Stimulated activated naive CD4-positive, alpha-beta T cell (primary cell): ENCODE data around the gene KRT222.

Experiments
- DNase-seq, 6 experiments: peaks; one replicate each; lab custom pipeline; 2025; lab: John Stamatoyannopoulos, UW

The KRT222 gene

DNA sequence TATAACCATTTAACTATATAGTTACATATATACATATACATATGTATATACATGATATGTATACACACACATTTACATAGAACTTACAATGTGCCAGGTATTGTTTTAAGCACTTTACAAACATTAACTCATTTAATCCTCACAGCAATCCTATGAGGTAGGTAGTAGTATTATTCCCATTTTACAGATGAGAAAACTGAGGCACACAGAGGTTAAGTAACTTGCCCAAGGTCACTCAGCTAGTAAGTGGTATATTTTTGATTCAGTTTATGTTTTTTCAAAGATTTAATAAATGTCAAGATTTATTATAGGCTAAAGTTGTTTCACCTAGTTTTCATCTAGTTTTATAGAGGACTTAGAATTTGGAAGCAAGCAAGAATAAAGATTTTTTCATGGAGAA, 6.6 kb downstream of the KRT222 start:
- DNase-seq: no peak

DNA sequence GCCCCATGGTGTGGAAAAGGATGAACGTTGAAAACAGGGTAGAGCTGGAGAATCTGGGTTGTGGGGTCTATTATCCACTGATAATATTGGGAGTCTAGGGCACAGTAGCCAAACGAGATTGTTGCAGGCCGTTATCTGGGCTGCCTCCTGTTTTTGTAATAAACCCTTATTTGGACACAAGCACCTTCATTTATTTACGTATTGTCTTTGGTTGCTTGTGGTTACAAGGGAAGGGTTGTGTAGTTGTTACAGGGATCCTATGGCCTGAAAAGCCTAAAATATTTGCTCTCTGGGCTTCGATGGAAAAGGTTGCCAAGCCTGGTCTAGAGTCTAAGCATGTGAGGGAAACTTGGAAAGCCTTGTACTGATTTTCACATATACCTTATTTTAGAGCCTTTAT, 13.0 kb downstream of the KRT222 start:
- DNase-seq: no peak

DNA sequence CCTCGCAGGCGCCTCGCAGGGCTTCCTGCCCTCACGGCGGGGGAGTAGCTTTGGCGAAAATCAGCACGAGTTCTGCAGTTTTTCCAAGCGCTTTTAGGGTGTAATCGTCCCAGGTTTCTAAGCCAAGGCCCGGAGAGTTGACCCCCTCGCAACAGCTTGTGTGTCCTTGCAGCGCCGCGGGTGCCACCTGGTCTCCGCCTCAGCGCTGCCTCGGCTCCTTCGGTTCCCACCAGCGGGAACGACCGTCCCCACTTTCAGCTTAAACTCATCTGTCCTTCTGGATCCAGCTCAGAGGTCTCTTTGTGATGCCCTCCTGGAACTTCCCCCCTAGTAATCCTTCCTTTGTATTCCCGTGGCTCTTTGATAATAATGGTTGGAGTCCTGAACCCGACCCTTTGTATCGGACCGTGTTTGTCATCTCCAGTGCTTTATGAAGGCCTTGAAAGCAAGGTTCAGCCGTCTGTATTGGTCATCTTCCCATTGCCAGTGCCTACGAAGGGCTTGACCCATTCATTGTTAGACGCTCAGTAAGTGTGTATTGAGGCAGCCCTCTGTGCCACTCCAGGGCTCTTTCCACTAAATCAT, 16.5 kb downstream of the KRT222 start:
- DNase-seq: peak in 1 of 6 experiments; percentile 39

DNA sequence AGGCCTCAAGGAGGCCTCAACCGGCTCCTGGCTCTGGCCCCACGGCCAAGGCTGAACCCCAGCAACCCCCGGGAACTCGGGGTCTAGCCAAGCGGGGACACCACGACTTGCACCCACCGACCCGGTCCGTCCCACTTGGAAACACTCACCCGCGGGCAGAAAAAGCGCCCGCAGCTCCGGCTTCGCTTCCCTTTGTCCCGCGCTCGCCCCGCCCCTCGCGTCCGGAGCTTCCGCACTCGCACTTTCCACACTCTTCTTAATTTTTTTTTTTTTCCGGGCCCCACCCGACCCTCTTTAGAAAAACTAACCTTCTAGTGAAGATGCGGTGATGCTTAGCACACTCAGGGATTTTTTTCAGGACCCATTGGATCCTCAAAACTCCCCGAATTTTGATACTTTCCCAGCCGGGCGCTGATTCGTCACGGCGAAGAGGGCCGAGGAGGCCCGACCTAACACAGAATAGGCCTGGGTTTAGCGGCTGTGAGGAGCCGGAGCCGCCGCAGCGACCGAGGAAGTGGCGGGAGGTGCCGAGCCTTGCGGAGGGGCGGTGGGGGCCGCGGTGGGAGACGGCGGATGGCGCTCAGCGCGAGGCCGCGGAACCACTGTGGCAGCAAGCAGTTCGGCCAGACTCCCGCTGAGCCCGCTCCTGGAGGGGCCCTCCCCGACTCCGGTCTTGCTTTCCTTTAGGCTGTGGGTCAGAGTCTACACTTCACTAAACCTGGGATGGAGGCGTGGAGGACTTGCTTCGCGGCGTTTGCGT, 17.2 kb downstream of the KRT222 start, which contains the start of gene SMARCE1:
Gene SMARCE1, minus strand, starts transcription at position 195 of the 760 bp plus-strand sequence. CDS start 2,016 bp downstream, outside the sequence.
- peak; percentile 56 to 89 (median 70) for DNase-seq

DNA sequence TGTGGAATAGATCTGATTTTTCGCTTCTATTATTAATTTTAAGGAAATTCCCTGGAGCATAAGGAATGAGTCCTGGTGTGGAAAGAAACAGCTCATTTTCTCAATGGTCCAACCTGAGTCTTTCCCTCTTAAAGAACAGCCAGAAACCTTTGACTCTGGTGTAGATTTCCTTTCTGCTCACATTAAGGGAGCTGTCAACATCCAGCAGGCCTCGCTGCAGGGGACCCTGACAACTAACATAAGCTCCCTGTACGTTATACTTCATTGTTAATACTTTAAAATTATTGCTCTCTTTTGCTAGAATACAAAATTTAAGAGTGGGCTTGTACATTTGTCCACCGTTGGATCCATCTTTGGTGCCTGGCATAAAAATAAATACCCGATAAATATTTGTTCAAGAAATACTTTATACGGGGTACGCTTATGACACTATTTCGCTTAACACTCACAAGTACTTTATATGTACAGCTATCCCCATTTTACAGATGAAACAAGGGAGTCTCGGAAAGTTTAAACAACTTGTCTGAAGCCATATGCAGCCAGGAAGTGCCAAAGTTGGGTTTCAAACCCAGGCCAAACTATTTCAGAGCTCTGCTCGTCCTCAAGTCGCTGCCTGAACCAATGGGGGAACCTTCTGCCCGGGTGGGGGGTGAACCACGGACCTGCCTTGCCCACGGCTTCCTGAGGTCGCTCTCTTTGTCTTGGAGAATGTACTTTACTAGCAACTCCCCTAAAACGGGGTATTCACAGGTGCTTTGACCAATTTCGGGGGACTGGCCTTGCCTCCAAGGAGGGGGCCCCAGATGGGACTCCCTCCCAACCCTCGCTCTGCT, 18.0 kb downstream of the KRT222 start:
- DNase-seq: peak in 2 of 6 experiments; percentile 16 to 40

DNA sequence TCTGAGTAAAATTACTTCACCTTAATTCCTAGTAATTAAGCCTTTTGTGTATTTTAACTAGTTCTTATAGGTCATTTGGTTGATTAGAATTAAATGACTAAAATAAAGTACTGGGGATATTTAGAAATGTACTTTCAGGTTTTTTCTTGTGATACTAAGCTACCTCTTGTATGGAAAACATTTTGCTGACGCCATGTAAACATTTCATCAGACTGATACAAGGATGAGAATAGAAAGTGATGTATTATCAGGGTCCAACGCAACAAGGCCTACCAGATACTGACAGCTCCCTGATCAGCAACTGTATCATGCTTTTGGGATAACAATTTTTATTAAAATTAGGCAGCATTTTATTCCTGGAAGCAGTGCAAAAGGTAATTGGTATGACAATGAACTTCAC, 19.0 kb downstream of the KRT222 start:
- DNase-seq: no peak

DNA sequence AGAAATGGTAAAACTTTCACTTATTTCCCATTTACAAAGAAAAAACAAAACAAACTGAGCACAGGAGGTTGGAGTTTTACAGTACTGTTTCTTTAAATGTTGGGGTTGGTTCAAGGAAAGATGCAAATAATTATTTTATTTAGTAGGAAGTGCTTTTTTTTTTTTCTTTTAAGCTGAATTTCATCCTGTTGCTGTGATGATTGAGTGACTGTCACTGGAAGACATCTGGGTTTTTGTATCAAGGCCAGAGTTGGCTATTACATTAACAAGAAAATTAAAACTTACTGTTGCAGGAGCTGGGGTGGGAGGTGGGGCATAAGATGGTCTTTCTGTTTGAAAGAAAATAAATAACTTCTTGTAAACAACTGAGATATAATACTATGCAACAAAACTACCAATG, 19.7 kb downstream of the KRT222 start:
- no peak for DNase-seq

DNA sequence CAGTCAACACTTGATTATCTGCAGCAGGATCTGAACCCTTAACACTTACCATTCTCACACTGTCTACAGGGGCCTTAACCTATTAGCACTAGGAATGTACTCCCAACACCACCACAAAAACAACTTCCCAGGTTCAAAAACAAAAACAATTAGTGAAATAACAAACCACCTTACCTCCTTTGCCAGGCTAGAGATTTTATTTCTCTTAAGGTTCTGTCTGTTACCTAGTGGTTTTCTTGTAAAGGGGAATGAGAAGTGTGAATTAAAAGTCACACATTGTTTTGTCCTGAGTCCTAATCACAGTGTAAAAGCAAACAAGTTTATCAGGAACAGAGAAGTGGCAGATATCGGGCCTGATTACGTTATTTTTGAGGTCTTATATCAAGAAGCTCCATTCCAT, 27.0 kb downstream of the KRT222 start:
- no peak for DNase-seq

DNA sequence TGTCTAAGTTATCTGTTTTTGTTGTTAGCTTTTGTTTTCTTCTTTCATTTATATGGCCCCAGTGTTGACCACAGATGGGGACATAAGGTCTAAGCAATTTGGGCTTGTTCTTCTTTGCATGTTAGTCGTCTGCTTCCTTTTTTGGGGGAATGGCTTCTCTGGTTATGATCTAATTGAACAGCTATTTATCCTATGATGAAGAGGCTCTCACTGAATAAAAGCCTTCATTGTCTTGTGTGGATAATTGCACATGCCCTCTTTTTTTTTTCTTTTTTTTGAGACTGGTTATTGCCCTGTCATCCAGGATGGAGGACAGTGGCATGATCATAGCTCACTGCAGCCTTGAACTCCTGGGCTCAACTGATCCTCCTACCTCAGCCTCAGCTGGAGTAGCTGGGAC, 31.1 kb downstream of the KRT222 start:
- DNase-seq: no peak

DNA sequence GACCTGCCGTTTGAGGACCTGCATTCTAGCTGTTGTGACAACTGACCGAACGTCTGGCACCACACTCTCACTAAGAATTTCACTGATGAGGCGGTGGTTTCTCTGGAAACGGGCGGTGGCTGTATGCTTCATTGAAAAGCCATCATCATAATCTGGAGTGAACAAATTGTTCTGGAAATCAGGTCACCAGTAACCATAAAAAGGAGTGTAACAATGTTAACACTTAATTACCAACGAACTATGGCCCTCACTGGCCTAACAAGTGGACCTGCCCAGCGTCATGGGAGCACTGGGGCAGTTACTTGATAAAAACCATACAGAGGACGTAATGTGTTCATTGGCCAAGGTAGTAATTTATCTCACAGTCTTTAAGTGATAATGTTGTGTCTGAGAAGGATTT, 32.8 kb downstream of the KRT222 start:
- no peak for DNase-seq

DNA sequence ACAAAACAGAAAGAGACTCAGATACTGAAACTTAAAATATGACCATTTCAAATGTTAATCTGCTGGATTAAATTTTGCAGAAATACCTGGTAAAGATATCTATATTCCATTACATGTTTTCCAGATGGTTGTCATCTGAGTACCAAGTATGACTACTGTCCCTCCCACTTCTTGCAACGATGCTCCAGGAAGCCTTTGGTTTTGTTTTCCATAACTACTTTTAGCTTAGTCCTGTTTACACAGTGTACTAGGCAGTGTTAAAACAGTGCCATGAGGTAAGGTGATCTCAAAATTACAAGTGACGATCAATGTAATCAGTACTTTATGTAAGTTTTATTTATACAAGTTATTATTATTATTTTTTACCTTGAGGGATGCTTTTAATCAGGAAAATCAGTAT, 35.1 kb downstream of the KRT222 start:
- no peak for DNase-seq

DNA sequence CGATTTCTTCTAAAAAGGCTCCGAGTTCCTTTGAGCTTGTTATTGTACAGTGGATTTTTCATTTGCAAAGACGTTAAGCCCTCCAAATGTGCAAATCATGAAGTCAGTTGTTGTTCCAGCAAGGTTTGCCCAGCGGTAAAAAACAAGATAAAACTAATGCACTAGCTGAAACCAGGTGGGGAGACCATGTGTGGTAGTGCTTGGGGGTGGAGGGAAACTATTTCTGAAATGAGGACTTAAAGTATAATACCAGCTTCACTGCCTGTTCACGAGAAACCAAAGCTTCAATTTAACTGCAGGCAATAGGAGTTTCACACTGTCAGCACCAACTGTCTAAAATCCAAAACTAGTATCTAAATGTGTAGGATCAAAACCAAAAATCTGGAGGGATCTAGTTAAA, 39.7 kb downstream of the KRT222 start:
- DNase-seq: no peak

DNA sequence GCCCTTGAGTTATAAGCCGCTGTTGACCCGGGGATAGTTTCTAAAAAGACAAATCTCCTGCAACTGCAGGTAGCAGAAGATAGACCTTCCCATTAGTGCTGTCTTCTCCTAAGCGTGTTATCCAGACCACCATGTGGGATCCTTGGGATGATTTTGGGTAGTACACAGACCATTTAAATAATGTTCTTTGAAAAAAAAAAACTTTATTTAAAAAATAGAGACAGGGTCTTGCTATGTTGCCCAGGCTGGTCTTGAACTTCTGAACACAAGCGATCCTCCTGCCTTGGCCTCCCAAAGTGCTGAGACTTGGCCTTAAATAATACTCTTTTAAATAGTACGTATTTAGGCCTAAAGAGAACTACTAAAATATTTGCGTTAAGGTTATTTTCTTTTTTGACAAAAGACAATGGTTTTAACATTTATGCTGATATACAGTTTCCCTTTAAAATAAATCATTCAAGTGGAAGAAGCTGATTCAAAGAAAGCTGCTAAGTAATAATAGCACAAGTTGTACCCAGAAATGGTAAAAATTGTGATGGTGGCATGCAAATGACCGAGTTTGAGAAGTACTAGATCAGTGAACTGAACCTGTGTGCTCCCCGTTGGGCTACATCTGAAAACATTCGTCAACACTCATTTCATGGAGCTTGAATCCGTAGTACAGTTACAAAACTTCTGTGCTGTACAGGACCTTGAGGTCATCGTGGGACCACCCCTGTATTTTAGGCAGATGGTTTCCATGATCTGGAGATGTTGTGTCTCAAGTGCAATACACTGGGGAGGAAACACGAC, 41.4 kb downstream of the KRT222 start:
- DNase-seq: no peak

DNA sequence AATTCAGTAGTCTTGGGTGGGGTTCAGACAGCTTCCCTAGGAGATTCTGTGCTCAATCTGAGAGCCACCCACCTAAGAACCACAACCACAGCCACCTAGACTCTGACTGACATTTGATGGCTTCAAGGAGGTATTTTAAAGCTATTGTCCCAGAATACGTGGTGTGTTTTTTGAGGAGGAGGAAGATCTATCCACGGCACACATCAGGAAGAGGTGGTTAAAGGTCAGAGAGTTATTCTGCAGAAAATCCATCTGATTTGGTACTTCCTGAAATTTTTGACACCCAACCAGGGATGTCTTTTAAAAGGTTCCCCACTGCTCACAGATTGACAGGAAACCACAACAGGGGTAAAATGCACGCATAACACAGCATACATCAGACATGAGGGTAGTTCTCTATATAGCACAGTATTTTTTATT, 42.5 kb downstream of the KRT222 start:
- DNase-seq: peak in 2 of 6 experiments; percentile 39 to 62

DNA sequence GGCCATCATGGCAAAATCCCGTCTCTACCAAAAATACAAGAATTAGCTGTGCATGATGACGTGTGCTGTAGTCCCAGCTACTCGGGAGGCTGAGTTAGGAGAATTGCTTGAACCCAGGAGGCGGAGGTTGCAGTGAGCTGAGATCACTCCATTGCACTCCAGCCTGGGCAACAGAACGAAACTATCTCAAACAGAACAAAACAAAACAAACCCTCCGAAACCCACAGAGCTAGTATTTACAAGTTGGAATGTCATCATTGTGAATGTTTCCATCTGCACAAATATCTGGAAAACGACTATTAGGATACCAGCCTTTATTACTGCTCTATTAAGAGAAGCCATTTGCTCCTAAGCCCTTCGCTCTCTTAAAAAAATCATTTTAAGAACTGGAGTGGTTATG, 43.4 kb downstream of the KRT222 start:
- DNase-seq: no peak

DNA sequence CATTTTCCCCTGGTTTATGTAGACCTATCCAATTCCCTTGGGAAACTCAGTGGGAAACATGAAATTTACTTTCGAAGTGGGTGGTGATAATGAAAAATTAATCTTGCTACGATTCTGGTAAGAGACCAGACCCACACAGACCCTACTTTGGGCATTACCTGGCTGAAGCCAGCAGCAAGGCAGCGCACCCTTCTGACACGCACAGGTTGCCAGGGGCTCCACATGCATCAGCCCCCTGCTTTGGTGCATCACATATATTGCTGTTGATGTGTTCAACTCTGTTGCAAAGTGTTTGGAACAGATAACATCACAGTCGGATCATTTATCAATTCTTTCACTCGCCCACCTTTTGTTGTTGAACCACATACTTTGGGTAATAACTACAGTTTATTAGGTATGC, 44.0 kb downstream of the KRT222 start:
- no peak for DNase-seq

DNA sequence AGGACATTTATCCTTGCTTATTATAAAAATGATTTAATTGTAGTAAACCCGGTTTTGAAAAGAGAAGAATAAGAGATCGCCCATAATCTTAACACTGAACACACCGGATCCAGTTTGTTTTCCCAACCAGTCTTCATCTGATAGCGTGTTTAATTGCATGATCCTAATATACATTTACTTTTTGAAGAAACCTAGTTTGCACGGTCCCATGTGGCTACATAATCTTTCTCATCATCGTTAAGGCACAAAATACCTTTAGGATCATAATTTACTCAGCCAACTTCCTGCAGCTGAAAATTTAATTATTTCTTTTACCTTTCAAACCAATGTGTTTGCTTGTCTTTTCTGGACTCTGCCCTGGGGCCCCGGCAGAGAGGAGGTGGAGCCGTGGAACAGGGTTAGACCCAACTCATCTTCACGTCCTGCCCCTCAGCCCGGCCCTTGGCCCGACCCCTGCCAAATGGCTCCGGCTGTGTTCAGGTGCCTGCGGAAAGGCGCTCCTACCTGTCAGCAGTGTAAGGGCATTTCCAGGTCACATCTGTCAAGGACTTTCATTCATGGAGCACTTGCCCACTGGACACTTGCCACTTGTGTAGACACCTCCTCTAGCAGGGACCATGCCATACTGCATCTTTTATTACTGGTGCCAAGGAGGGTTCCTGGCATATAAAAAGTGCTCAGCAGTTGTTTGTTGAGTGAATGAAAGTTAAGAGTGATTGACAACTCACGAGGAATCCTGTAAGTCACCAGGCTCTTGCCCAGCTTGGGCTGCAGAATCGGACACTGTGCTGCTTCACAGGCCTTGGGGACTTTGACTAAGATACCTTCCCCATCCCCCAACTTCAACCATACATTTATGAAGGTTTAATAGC, 46.0 kb downstream of the KRT222 start:
- no peak for DNase-seq

DNA sequence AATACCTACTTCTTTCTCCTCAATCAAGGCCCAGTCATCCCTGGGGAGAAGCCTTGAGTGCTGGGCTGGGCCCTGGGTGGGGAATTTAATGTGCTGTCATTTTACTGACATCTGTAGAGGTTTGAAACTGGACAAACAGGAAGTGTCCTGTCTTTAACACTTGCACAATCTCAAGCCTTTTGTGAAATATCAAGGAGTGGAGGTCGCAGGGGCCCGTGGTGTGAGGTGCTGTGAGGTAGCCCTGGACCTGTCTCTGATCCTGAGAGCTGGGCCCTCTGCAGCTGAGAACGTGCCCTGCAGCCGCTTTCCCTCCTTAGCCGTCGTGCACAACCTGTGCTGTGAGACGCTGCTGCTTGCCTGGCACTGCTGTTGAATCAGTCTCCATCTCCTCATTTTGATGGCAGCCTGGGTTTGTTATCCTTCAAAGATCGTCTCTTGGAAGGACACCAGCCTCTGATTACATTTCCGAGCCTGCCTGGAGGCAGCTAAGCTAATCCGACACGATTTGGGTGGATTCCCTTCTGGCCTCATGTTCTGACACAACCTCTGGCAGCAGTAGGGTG, 47.2 kb downstream of the KRT222 start:
- DNase-seq: no peak

DNA sequence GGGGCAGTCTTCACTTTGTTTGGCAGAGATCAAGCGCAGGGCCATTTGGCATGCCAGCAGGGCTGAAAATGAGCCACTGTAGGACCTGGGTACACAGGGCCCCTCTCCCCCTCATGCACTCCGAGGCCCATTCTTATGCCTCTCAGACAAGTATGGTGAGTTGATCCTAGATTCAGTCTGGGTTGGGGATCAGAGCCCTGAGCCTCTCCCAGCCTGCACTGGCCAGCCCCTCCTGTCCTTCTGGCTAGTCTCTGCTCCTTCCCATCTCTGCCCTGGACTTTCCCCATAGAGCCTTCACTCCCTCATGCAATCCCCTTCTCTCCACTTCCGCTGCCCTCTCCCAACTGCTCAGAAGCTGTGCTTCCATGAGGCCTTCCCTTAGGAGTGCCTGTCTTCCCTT, 48.4 kb downstream of the KRT222 start:
- no peak for DNase-seq

DNA sequence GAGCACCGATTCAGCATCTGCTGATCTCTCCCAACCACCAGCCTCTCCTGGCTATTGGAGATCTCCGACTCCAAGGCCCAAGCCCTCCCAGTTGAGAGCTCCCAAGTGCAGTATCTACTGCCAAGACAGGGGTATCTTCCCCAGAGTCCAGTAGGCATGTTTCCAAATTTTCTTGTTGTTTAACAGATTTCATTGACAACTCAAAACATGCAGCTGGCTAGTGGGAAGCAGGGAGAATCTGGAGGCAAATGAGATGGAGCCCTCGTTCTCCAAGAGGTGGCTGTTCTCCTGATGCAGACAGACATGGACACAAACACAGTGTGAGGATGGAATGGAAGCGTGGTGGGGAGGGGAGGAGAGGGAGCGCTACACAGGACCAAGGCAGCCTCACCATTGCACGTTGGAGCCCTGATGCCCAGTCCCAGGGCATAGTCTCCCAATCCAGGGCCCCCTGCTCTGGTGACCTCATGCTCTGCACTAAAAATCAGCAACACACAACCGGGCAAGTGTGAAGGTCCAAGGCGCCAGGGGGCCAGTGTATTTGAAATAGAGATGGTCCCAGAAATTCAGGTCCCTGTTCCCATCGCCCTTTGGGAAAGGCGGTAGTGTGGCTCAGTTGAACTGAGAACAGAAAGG, 49.0 kb downstream of the KRT222 start:
- no peak for DNase-seq
